22Rv1 (cell line): ENCODE measurements around the gene MAPRE3.

Experiments
- CTCF ChIP-seq: fragments of 450-650 bp; IDR thresholded peaks from 2 replicates; pipeline ENCODE4 v1.5.1; 2017; ENCODE audit warnings: mild to moderate bottlenecking
- ZFX ChIP-seq: fragments of 450-650 bp; IDR thresholded peaks from 2 replicates; pipeline ENCODE4 v1.6.1; 2017; ENCODE audit warnings: antibody characterized with exemption, borderline replicate concordance

GRCh38 chr2:26988058-26988860 lies 17.8 kb downstream of the MAPRE3 start:
- TF ChIP-seq CTCF: no peak
- TF ChIP-seq ZFX: no peak
